HEK293 (cell line): ENCODE results near the gene AFF1.

Experiments
- CTCF ChIA-PET: fragments of 350-600 bp; formaldehyde crosslinking; extraction: SDS; loops from one replicate; lab custom pipeline; 2021; ENCODE audit warnings: antibody characterized with exemption; lab: Yijun Ruan, JAX
- POLR2A ChIA-PET: fragments of 300-600 bp; formaldehyde crosslinking; extraction: SDS; loops from one replicate; lab custom pipeline; 2020; ENCODE audit warnings: antibody characterized with exemption, inconsistent platforms; lab: Yijun Ruan, JAX
- H3K27ac ChIP-seq: fragments of 200-500 bp; sonication (Bioruptor generic); 2 replicates; pipeline ENCODE4 v1.5.1; 2014; ENCODE audit warnings: low read depth, low read length, control low read depth, inconsistent platforms; ENCODE audit errors: extremely low read depth
- H3K36me3 ChIP-seq, 2 experiments: fragments of 200-500 bp in 1 of 2; sonication (Bioruptor generic) in 1 of 2; 1 replicate in 1 of 2; 2 replicates in 1 of 2; pipeline ENCODE4 v1.5.1; 2014 to 2017; ENCODE audit warnings: inconsistent platforms in 2 of 2, low read length in 2 of 2; ENCODE audit not compliant: control insufficient read depth in 2 of 2, insufficient read depth in 1 of 2
- H3K4me1 ChIP-seq: fragments of 200-500 bp; sonication (Bioruptor generic); 2 replicates; pipeline ENCODE4 v1.5.1; 2014; ENCODE audit warnings: mild to moderate bottlenecking, low read length, inconsistent platforms; ENCODE audit not compliant: control insufficient read depth, insufficient read depth
- H3K4me3 ChIP-seq: 2 replicates; pipeline ENCODE4 v1.5.1; 2011; ENCODE audit warnings: low read depth, mild to moderate bottlenecking, control low read depth, low read length, moderate library complexity
- H3K9me3 ChIP-seq: fragments of 200-500 bp; sonication (Bioruptor generic); 2 replicates; pipeline ENCODE4 v1.5.1; 2014; ENCODE audit warnings: low read depth, low read length, inconsistent platforms; ENCODE audit not compliant: control insufficient read depth, insufficient read depth
- GLI4 ChIP-seq: fragments of 450-650 bp; formaldehyde crosslinking; IDR thresholded peaks from 2 replicates; pipeline ENCODE4 v1.5.1; 2016; ENCODE audit warnings: missing biosample characterization, missing genetic modification characterization
- MEIS1 ChIP-seq: sonication (generic); formaldehyde crosslinking; IDR thresholded peaks from 2 replicates; pipeline ENCODE4 v1.8.1; 2022; ENCODE audit warnings: missing genetic modification reagents, mild to moderate bottlenecking, borderline replicate concordance
- MZF1 ChIP-seq: fragments of 450-650 bp; formaldehyde crosslinking; IDR thresholded peaks from 2 replicates; pipeline ENCODE4 v1.5.1; 2017; ENCODE audit warnings: missing biosample characterization, missing genetic modification characterization, borderline replicate concordance
- OSR2 ChIP-seq: fragments of 450-650 bp; formaldehyde crosslinking; IDR thresholded peaks from 2 replicates; pipeline ENCODE4 v1.5.1; 2016; ENCODE audit warnings: missing biosample characterization, missing genetic modification characterization
- TRIM28 ChIP-seq: IDR thresholded peaks from 2 replicates; pipeline ENCODE4 v1.6.1; 2011; ENCODE audit warnings: low read length, control low read depth, borderline replicate concordance
- WT1 ChIP-seq: fragments of 450-650 bp; formaldehyde crosslinking; IDR thresholded peaks from 2 replicates; pipeline ENCODE4 v1.5.1; 2016; ENCODE audit warnings: missing biosample characterization, missing genetic modification characterization
- ZBTB48 ChIP-seq: fragments of 450-650 bp; formaldehyde crosslinking; IDR thresholded peaks from 2 replicates; pipeline ENCODE4 v1.5.1; 2016; ENCODE audit warnings: missing biosample characterization, missing genetic modification characterization
- ZFHX2 ChIP-seq: fragments of 450-650 bp; formaldehyde crosslinking; conservative IDR thresholded peaks from 2 replicates; pipeline ENCODE4 v1.5.1; 2016; ENCODE audit warnings: missing biosample characterization, missing genetic modification characterization
- ZNF19 ChIP-seq: fragments of 450-650 bp; formaldehyde crosslinking; IDR thresholded peaks from 2 replicates; pipeline ENCODE4; 2016; ENCODE audit warnings: missing biosample characterization, missing genetic modification characterization, low read depth
- ZNF571 ChIP-seq: fragments of 450-650 bp; formaldehyde crosslinking; IDR thresholded peaks from 2 replicates; pipeline ENCODE4 v1.5.0; 2017; ENCODE audit warnings: missing biosample characterization, missing genetic modification characterization
- ZNF843 ChIP-seq: fragments of 450-650 bp; formaldehyde crosslinking; IDR thresholded peaks from 2 replicates; pipeline ENCODE4 v1.5.1; 2016; ENCODE audit warnings: missing biosample characterization, missing genetic modification characterization
- TF ChIP-seq, protein P1 (sequence below): fragments of 450-650 bp; formaldehyde crosslinking; IDR thresholded peaks from 2 replicates; pipeline ENCODE4 v1.5.1; 2016; ENCODE audit warnings: missing biosample characterization, missing genetic modification characterization
- TF ChIP-seq, protein P2 (sequence below): fragments of 450-650 bp; formaldehyde crosslinking; IDR thresholded peaks from 2 replicates; pipeline ENCODE4 v1.5.1; 2016; ENCODE audit warnings: missing biosample characterization, missing genetic modification characterization
- TF ChIP-seq, protein P3 (sequence below): fragments of 450-650 bp; formaldehyde crosslinking; IDR thresholded peaks from 2 replicates; pipeline ENCODE4 v1.5.1; 2017; ENCODE audit warnings: missing biosample characterization, missing genetic modification characterization
- TF ChIP-seq, protein P4 (sequence below): fragments of 450-650 bp; formaldehyde crosslinking; IDR thresholded peaks from 2 replicates; pipeline ENCODE4 v1.5.1; 2017; ENCODE audit warnings: missing biosample characterization, missing genetic modification characterization

AFF1 gene

DNA sequence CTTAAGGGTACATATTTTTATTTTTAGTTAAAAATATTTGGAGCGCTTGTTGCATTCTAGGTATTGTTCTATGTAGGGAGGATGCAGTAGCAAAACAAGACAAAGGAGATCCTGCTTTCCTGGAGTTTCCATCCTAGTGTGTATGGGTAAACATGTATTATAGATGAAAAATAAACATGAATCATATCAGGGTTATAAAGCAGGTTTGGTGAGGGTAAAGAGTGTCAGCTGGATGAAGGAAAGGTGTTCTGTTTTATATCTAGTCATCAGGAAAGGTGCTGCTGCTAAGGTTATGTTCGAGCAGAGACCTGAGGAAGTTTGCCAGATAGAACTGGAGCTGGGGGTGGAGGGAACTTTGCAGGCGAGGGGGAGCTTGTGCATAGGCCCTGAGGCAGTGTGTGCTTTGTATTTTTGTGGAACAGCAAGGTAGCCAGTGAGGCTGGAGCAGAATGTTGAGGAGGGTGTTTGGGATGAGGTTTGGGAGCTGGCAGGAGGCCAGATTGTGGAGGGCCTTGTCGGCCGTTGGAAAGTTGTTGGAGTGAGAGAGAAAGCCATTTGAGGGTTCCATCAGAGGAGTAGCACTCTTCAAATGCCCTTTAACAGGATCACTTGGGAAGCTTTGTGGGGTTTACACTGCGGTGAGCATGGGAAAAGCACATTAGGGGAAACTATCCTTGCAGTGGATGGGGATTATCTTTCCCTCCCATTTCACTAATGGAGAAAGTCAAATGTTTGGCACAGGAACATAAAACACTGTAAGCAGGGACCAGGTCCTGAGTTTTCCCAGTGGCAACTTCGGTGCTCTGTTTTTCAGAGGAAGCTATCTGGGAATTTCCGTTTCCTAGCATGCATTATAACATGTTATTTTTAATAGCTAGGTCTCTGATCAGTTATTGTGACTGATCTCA, 35.9 kb downstream of the AFF1 start (continued):
- TF ChIP-seq, protein P1, sequence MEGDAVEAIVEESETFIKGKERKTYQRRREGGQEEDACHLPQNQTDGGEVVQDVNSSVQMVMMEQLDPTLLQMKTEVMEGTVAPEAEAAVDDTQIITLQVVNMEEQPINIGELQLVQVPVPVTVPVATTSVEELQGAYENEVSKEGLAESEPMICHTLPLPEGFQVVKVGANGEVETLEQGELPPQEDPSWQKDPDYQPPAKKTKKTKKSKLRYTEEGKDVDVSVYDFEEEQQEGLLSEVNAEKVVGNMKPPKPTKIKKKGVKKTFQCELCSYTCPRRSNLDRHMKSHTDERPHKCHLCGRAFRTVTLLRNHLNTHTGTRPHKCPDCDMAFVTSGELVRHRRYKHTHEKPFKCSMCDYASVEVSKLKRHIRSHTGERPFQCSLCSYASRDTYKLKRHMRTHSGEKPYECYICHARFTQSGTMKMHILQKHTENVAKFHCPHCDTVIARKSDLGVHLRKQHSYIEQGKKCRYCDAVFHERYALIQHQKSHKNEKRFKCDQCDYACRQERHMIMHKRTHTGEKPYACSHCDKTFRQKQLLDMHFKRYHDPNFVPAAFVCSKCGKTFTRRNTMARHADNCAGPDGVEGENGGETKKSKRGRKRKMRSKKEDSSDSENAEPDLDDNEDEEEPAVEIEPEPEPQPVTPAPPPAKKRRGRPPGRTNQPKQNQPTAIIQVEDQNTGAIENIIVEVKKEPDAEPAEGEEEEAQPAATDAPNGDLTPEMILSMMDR (tag by site-specific recombination) = no peak
- TF ChIP-seq, protein P2, sequence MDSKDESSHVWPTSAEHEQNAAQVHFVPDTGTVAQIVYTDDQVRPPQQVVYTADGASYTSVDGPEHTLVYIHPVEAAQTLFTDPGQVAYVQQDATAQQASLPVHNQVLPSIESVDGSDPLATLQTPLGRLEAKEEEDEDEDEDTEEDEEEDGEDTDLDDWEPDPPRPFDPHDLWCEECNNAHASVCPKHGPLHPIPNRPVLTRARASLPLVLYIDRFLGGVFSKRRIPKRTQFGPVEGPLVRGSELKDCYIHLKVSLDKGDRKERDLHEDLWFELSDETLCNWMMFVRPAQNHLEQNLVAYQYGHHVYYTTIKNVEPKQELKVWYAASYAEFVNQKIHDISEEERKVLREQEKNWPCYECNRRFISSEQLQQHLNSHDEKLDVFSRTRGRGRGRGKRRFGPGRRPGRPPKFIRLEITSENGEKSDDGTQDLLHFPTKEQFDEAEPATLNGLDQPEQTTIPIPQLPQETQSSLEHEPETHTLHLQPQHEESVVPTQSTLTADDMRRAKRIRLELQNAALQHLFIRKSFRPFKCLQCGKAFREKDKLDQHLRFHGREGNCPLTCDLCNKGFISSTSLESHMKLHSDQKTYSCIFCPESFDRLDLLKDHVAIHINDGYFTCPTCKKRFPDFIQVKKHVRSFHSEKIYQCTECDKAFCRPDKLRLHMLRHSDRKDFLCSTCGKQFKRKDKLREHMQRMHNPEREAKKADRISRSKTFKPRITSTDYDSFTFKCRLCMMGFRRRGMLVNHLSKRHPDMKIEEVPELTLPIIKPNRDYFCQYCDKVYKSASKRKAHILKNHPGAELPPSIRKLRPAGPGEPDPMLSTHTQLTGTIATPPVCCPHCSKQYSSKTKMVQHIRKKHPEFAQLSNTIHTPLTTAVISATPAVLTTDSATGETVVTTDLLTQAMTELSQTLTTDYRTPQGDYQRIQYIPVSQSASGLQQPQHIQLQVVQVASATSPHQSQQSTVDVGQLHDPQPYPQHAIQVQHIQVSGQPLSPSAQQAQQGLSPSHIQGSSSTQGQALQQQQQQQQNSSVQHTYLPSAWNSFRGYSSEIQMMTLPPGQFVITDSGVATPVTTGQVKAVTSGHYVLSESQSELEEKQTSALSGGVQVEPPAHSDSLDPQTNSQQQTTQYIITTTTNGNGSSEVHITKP (tag by site-specific recombination) = peak; percentile 38; the same call in 1 of the 2 replicates
- no peak for TF ChIP-seq ZNF19
- TF ChIP-seq GLI4 = no peak
- no peak for TF ChIP-seq ZFHX2
- TF ChIP-seq, protein P3, sequence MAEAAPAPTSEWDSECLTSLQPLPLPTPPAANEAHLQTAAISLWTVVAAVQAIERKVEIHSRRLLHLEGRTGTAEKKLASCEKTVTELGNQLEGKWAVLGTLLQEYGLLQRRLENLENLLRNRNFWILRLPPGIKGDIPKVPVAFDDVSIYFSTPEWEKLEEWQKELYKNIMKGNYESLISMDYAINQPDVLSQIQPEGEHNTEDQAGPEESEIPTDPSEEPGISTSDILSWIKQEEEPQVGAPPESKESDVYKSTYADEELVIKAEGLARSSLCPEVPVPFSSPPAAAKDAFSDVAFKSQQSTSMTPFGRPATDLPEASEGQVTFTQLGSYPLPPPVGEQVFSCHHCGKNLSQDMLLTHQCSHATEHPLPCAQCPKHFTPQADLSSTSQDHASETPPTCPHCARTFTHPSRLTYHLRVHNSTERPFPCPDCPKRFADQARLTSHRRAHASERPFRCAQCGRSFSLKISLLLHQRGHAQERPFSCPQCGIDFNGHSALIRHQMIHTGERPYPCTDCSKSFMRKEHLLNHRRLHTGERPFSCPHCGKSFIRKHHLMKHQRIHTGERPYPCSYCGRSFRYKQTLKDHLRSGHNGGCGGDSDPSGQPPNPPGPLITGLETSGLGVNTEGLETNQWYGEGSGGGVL = peak; percentile 34; the same call in 1 of the 2 replicates
- peak; percentile 42; the same call in 1 of the 2 replicates for TF ChIP-seq ZBTB48 (tag by site-specific recombination)
- TF ChIP-seq TRIM28 = 0 out of 2 replicates have a peak, but pooled peaks have one; percentile 45
- 0 out of 2 replicates have a peak, but pooled peaks have one; percentile 54 for TF ChIP-seq MZF1 (tag by site-specific recombination)
- no peak for TF ChIP-seq ZNF843
- TF ChIP-seq MEIS1 (CRISPR knock-in tag) = no peak
- TF ChIP-seq, protein P4, sequence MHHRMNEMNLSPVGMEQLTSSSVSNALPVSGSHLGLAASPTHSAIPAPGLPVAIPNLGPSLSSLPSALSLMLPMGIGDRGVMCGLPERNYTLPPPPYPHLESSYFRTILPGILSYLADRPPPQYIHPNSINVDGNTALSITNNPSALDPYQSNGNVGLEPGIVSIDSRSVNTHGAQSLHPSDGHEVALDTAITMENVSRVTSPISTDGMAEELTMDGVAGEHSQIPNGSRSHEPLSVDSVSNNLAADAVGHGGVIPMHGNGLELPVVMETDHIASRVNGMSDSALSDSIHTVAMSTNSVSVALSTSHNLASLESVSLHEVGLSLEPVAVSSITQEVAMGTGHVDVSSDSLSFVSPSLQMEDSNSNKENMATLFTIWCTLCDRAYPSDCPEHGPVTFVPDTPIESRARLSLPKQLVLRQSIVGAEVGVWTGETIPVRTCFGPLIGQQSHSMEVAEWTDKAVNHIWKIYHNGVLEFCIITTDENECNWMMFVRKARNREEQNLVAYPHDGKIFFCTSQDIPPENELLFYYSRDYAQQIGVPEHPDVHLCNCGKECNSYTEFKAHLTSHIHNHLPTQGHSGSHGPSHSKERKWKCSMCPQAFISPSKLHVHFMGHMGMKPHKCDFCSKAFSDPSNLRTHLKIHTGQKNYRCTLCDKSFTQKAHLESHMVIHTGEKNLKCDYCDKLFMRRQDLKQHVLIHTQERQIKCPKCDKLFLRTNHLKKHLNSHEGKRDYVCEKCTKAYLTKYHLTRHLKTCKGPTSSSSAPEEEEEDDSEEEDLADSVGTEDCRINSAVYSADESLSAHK (tag by site-specific recombination) = no peak
- TF ChIP-seq WT1 (tag by site-specific recombination) = peak; percentile 35; the same call in 1 of the 2 replicates
- no peak for TF ChIP-seq ZNF571 (tag by site-specific recombination)
- TF ChIP-seq, all 188 proteins: peak for 13

DNA sequence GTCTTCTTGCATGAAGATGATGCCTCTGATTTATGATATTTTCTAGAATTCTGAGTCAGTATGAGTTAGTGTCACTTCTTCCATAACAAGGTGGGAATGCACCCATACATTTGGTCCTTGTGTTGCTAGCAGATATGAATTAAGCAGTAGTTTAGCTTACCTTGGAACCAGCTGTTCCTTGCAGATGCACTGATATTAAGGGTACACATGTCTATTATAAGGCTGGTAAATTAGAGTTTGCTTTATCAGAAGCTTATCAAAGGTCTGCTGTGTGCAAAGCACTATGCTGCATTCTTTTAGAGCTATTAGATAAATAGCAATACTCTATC, 36.5 kb downstream of the AFF1 start:
- CTCF ChIA-PET = interaction anchor here (1.4 kb wide), 1 partner anchor 12 kb away, joined by 5 read pairs; no protein-coding TSS in a partner anchor
- no peaks in the 10 kb centered on the region for H3K9me3 ChIP-seq
- no peak for TF ChIP-seq OSR2 (tag by site-specific recombination)
- no peak overlapping the region for H3K4me3 ChIP-seq
- no peaks in the 10 kb centered on the region for H3K36me3 ChIP-seq
- peaks cover 8% of the 10 kb centered on the region for H3K4me1 ChIP-seq
- H3K27ac ChIP-seq = no peak overlapping the region; the same call in 1 of the 2 replicates
- POLR2A ChIA-PET = interaction anchor here (0.6 to 1.5 kb wide), 4 partner anchors 10 to 40 kb away, joined by 3 to 5 read pairs (median 3); partner anchors contain the start of gene AFF1
